DMS 273 treated with DMSO at 0.1 percent for 48 hours (cell line): ENCODE data around the gene BMP2K.

Experiments used
- DNase-seq: peaks from one replicate; lab custom pipeline; 2025; lab: John Stamatoyannopoulos, UW

The BMP2K gene

GRCh38 chr4:78764498-78764961, 11.6 kb upstream of the BMP2K start:
- no peak for DNase-seq

GRCh38 chr4:78765432-78766006, 10.6 kb upstream of the BMP2K start:
- no peak for DNase-seq

- no peak for DNase-seq
These were observed 10.1 kb upstream of the BMP2K start for GRCh38 chr4:78766026-78766425.

GRCh38 chr4:78766650-78767049, 9.5 kb upstream of the BMP2K start:
- no peak for DNase-seq

- no peak for DNase-seq
These were observed 8.8 kb upstream of the BMP2K start for GRCh38 chr4:78767350-78767749.

GRCh38 chr4:78768452-78769180, 7.5 kb upstream of the BMP2K start:
- DNase-seq = no peak

- DNase-seq = no peak
These were observed 6.0 kb upstream of the BMP2K start for GRCh38 chr4:78770091-78770642.

GRCh38 chr4:78772526-78773091, 3.5 kb upstream of the BMP2K start:
- no peak for DNase-seq

GRCh38 chr4:78774417-78774816, 1.7 kb upstream of the BMP2K start:
- DNase-seq = no peak

- peak; percentile 30 for DNase-seq
These were observed 659 bp upstream of the BMP2K start for GRCh38 chr4:78775303-78776078.

GRCh38 chr4:78776729-78777575, 802 bp downstream of the BMP2K start:
- no peak for DNase-seq

GRCh38 chr4:78777576-78777940, 1.4 kb downstream of the BMP2K start:
- DNase-seq = no peak

GRCh38 chr4:78778530-78778929, 2.4 kb downstream of the BMP2K start:
- no peak for DNase-seq

GRCh38 chr4:78779280-78779679, 3.1 kb downstream of the BMP2K start:
- no peak for DNase-seq

GRCh38 chr4:78780093-78780492, 3.9 kb downstream of the BMP2K start:
- no peak for DNase-seq

- DNase-seq = no peak
These were observed 5.0 kb downstream of the BMP2K start for GRCh38 chr4:78781139-78781538.

- no peak for DNase-seq
These were observed 5.8 kb downstream of the BMP2K start for GRCh38 chr4:78781924-78782323.

GRCh38 chr4:78784236-78784865, 8.2 kb downstream of the BMP2K start:
- DNase-seq = no peak

GRCh38 chr4:78787392-78788006, 11.3 kb downstream of the BMP2K start:
- no peak for DNase-seq
